Ascending aorta (tissue), 2 donors: ENCODE measurements around the gene SYNJ2. TPM values are rescaled to one million over a fixed set of nuclear protein-coding genes. Genes with fewer than 3 reads are reported as not detected.

Experiments used
- DNase-seq, 2 donors: peaks; one replicate each; pipeline ENCODE4 v3.0.0-alpha.2; 2019; ENCODE audit warnings: low spot score in 2 of 2
- H3K27ac ChIP-seq, 2 donors: fragments of 200-600 bp; sonication (generic); one replicate each; pipeline ENCODE4 v1.5.1; 2016 to 2017; ENCODE audit warnings: mild to moderate bottlenecking in 1 of 2
- H3K27me3 ChIP-seq: fragments of 200-600 bp; sonication (generic); one replicate; pipeline ENCODE4 v1.5.1; 2017
- H3K36me3 ChIP-seq, 2 donors: fragments of 200-600 bp; sonication (generic); one replicate each; pipeline ENCODE4 v1.5.1; 2016
- H3K4me1 ChIP-seq, 2 donors: fragments of 200-600 bp; sonication (generic); one replicate each; pipeline ENCODE4 v1.5.1; 2016 to 2017; ENCODE audit warnings: mild to moderate bottlenecking in 1 of 2
- H3K4me3 ChIP-seq, 2 donors: fragments of 200-600 bp; sonication (generic); one replicate each; pipeline ENCODE4 v1.5.1; 2016 to 2017; ENCODE audit warnings: mild to moderate bottlenecking in 1 of 2
- H3K9me3 ChIP-seq, 2 donors: fragments of 200-600 bp; sonication (generic); one replicate each; pipeline ENCODE4 v1.5.1; 2016
- CTCF ChIP-seq, 3 experiments: fragments of 200-600 bp in 2 of 3; fragments of 450-650 bp in 1 of 3; sonication (generic) in 2 of 3; IDR thresholded peaks; one replicate each; pipeline ENCODE4 v1.5.1; 2016 to 2019; ENCODE audit warnings: antibody characterized with exemption in 3 of 3, mild to moderate bottlenecking in 1 of 3, moderate library complexity in 1 of 3
- intact Hi-C: fragments of 100-400 bp; cut with DNase I; formaldehyde crosslinking; loops from one replicate; pipeline ENCODE4 v1.15.1; 2023
- total RNA-seq: library from RNA; depleted of rRNA; stranded (reverse); fragments of >200 nt; gene quantifications from one replicate; pipeline ENCODE4 v1.1.0, GENCODE V29; 2016

SYNJ2 gene
- total RNA-seq, 1 donor from 2014 or later, result 3.0 TPM

GRCh38 chr6:158027590-158028285 lies 46.1 kb downstream of the SYNJ2 start:
- Histone ChIP-seq H3K36me3 (no peaks in the 10 kb centered on the region), H3K27me3 (no peaks in the 10 kb centered on the region), H3K9me3 (no peaks in the 10 kb centered on the region), H3K27ac (peak overlapping the region; percentile 81 to 84), H3K4me1 (peaks cover 10 to 40% of the 10 kb centered on the region in 2 donors), H3K4me3 (no peak overlapping the region)
- no peak for DNase-seq
- intact Hi-C loops, result loop anchor here (2.0 kb wide), 2 partner anchors 13 to 25 kb away; no protein-coding TSS in a partner anchor
- TF ChIP-seq CTCF (IDR thresholded peaks at IDR 0.05), result no peak

GRCh38 chr6:158028421-158028820 lies 46.8 kb downstream of the SYNJ2 start:
- Histone ChIP-seq H3K9me3 (no peaks in the 10 kb centered on the region), H3K27me3 (no peaks in the 10 kb centered on the region), H3K4me1 (peaks cover 10 to 44% of the 10 kb centered on the region in 2 donors), H3K4me3 (no peak overlapping the region), H3K27ac (peak overlapping the region; percentile 81 to 84), H3K36me3 (no peaks in the 10 kb centered on the region)
- no peak for TF ChIP-seq CTCF (IDR thresholded peaks at IDR 0.05)
- intact Hi-C loops, result no loop called here
- no peak for DNase-seq

GRCh38 chr6:158028876-158029275 lies 47.2 kb downstream of the SYNJ2 start:
- TF ChIP-seq CTCF (IDR thresholded peaks at IDR 0.05), result no peak
- no peaks in the 10 kb centered on the region for H3K27me3 ChIP-seq
- no peaks in the 10 kb centered on the region for H3K36me3 ChIP-seq
- H3K4me3 ChIP-seq, result no peak overlapping the region
- DNase-seq, result no peak
- H3K27ac ChIP-seq, result peak overlapping the region in 1 of 2 donors; percentile 84
- peaks cover 10 to 47% of the 10 kb centered on the region in 2 donors for H3K4me1 ChIP-seq
- H3K9me3 ChIP-seq, result no peaks in the 10 kb centered on the region
- intact Hi-C loops, result no loop called here

GRCh38 chr6:158029668-158030230 lies 48.1 kb downstream of the SYNJ2 start:
- TF ChIP-seq CTCF (IDR thresholded peaks at IDR 0.05), result no peak
- no peak overlapping the region for H3K4me3 ChIP-seq
- peak overlapping the region; percentile 31 to 51 for H3K27ac ChIP-seq
- H3K9me3 ChIP-seq, result no peaks in the 10 kb centered on the region
- no peak for DNase-seq
- H3K27me3 ChIP-seq, result no peaks in the 10 kb centered on the region
- H3K36me3 ChIP-seq, result no peaks in the 10 kb centered on the region
- H3K4me1 ChIP-seq, result peaks cover 10 to 51% of the 10 kb centered on the region in 2 donors
- intact Hi-C loops, result no loop called here

GRCh38 chr6:158030380-158031300 lies 49.0 kb downstream of the SYNJ2 start:
- Histone ChIP-seq H3K27me3 (no peaks in the 10 kb centered on the region), H3K4me1 (peaks cover 10 to 49% of the 10 kb centered on the region in 2 donors), H3K36me3 (no peaks in the 10 kb centered on the region), H3K27ac (peak overlapping the region; percentile 51 to 69), H3K9me3 (no peaks in the 10 kb centered on the region), H3K4me3 (no peak overlapping the region)
- intact Hi-C loops, result no loop called here
- DNase-seq, result no peak
- TF ChIP-seq CTCF (IDR thresholded peaks at IDR 0.05), result no peak
